KMS-11 (cell line): ENCODE data around the gene SDK2.

Experiments
- H2AFZ ChIP-seq: fragments of 200-600 bp; sonication (generic); 2 replicates; pipeline ENCODE4 v1.6.1; 2016; ENCODE audit warnings: antibody characterized with exemption, mixed run types, low read depth
- H3K27ac ChIP-seq: fragments of 200-600 bp; sonication (generic); 2 replicates; pipeline ENCODE4 v1.6.1; 2016; ENCODE audit warnings: mild to moderate bottlenecking, mixed run types
- H3K27me3 ChIP-seq: fragments of 200-600 bp; sonication (generic); 2 replicates; pipeline ENCODE4 v1.6.1; 2017; ENCODE audit warnings: mild to moderate bottlenecking, low read depth, mixed run types, moderate library complexity; ENCODE audit not compliant: insufficient read depth
- H3K36me3 ChIP-seq: fragments of 200-600 bp; sonication (generic); 2 replicates; pipeline ENCODE4 v1.6.1; 2017; ENCODE audit warnings: mild to moderate bottlenecking, mixed run types; ENCODE audit not compliant: insufficient read depth
- H3K4me1 ChIP-seq: fragments of 200-600 bp; sonication (generic); 2 replicates; pipeline ENCODE4 v1.6.1; 2016; ENCODE audit warnings: mild to moderate bottlenecking, low read depth, mixed run types; ENCODE audit not compliant: poor library complexity, severe bottlenecking
- H3K4me2 ChIP-seq: fragments of 200-600 bp; sonication (generic); 2 replicates; pipeline ENCODE4 v1.7.0; 2016; ENCODE audit warnings: mild to moderate bottlenecking, mixed run types
- H3K4me3 ChIP-seq: fragments of 200-600 bp; sonication (generic); IDR thresholded peaks from 2 replicates; pipeline ENCODE4 v1.6.1; 2017; ENCODE audit warnings: low read depth, low read length, mixed read lengths; ENCODE audit not compliant: insufficient read depth
- H3K79me2 ChIP-seq: fragments of 200-600 bp; sonication (generic); 2 replicates; pipeline ENCODE4 v1.6.1; 2016; ENCODE audit warnings: low read depth, mixed run types; ENCODE audit not compliant: insufficient read depth
- H3K9ac ChIP-seq: fragments of 200-600 bp; sonication (generic); 2 replicates; pipeline ENCODE4 v1.6.1; 2016; ENCODE audit warnings: mild to moderate bottlenecking, mixed run types
- H4K20me1 ChIP-seq: fragments of 200-600 bp; sonication (generic); 2 replicates; pipeline ENCODE4 v1.6.1; 2016; ENCODE audit warnings: mild to moderate bottlenecking, mixed run types; ENCODE audit not compliant: insufficient read depth
- CTCF ChIP-seq: fragments of 200-600 bp; sonication (generic); conservative IDR thresholded peaks from 2 replicates; pipeline ENCODE4 v1.6.1; 2017; ENCODE audit warnings: low read depth, mild to moderate bottlenecking, antibody characterized with exemption, low read length, moderate library complexity, mixed read lengths

The SDK2 gene

GRCh38 chr17:73318836-73319235, 325.4 kb downstream of the SDK2 start:
- Histone ChIP-seq H3K36me3 (no peaks in the 10 kb centered on the region), H4K20me1 (no peaks in the 10 kb centered on the region), H3K79me2 (no peaks in the 10 kb centered on the region), H3K27ac (no peak overlapping the region), H3K4me3 (no peak overlapping the region), H2AFZ (no peak overlapping the region), H3K9ac (no peak overlapping the region), H3K27me3 (no peaks in the 10 kb centered on the region), H3K4me1 (no peaks in the 10 kb centered on the region), H3K4me2 (no peak overlapping the region)
- no peak for TF ChIP-seq CTCF

- peaks cover under 1% of the 10 kb centered on the region for H3K4me1 ChIP-seq
- H2AFZ ChIP-seq = no peak overlapping the region
- no peaks in the 10 kb centered on the region for H3K27me3 ChIP-seq
- no peaks in the 10 kb centered on the region for H4K20me1 ChIP-seq
- H3K36me3 ChIP-seq = no peaks in the 10 kb centered on the region
- TF ChIP-seq CTCF = no peak
- H3K27ac ChIP-seq = no peak overlapping the region
- H3K79me2 ChIP-seq = no peaks in the 10 kb centered on the region
- H3K4me3 ChIP-seq = no peak overlapping the region
- H3K4me2 ChIP-seq = no peak overlapping the region
- no peak overlapping the region for H3K9ac ChIP-seq
Observed at GRCh38 chr17:73318427-73318813, 325.8 kb downstream of the SDK2 start.

GRCh38 chr17:73317513-73318426, 326.5 kb downstream of the SDK2 start:
- no peaks in the 10 kb centered on the region for H3K79me2 ChIP-seq
- no peak overlapping the region for H3K9ac ChIP-seq
- H4K20me1 ChIP-seq = no peaks in the 10 kb centered on the region
- TF ChIP-seq CTCF = no peak
- H3K27me3 ChIP-seq = no peaks in the 10 kb centered on the region
- H3K4me3 ChIP-seq = no peak overlapping the region
- no peaks in the 10 kb centered on the region for H3K36me3 ChIP-seq
- no peak overlapping the region for H3K27ac ChIP-seq
- H3K4me2 ChIP-seq = no peak overlapping the region
- no peak overlapping the region for H2AFZ ChIP-seq
- H3K4me1 ChIP-seq = peaks cover 5% of the 10 kb centered on the region

- no peak overlapping the region for H3K4me2 ChIP-seq
- H3K27me3 ChIP-seq = no peaks in the 10 kb centered on the region
- no peaks in the 10 kb centered on the region for H4K20me1 ChIP-seq
- no peaks in the 10 kb centered on the region for H3K36me3 ChIP-seq
- no peak overlapping the region for H3K27ac ChIP-seq
- no peaks in the 10 kb centered on the region for H3K79me2 ChIP-seq
- H3K4me1 ChIP-seq = peaks cover 10% of the 10 kb centered on the region
- no peak overlapping the region for H3K9ac ChIP-seq
- no peak overlapping the region for H2AFZ ChIP-seq
- no peak overlapping the region for H3K4me3 ChIP-seq
- TF ChIP-seq CTCF = no peak
Observed at GRCh38 chr17:73316919-73317505, 327.2 kb downstream of the SDK2 start.
